ENCODE data around the gene HGFAC. TPM values are rescaled to one million over a fixed set of nuclear protein-coding genes. Genes with fewer than 3 reads are reported as not detected.
"Not testable (repeated sequence)": the region's sequence is repeated elsewhere in the genome, so short reads cannot be mapped to it uniquely, and the experiment has no call there.

HGFAC gene
- total and polyA plus RNA-seq, 2 donors: 0.46 to 0.48 TPM

DNA sequence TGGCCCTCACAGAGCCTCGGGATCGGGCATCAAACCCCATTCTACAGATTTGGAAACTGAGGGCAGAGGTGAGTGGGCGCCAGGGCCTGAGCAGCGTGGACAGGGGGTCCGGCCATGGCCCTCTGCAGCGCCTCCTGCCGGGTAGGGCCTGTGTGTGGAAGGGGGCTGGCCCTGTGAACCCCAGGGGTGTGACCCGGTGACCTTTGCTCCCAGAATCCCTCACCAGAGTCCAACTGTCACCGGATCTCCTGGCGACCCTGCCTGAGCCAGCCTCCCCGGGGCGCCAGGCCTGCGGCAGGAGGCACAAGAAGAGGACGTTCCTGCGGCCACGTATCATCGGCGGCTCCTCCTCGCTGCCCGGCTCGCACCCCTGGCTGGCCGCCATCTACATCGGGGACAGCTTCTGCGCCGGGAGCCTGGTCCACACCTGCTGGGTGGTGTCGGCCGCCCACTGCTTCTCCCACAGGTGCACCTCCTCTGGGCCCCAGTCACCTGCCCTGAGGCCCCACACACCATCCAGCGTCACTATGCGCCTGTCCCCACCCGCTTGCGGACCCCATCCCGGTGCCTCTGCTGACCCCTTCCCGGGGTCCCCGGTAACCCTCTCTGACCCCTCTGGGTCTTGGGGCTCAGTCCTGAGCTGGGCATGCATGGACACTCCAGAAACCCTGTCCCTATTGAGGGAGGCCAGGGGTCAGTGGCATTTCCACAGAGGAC lies 4.2 kb downstream of the HGFAC start:
- Histone ChIP-seq H3K27ac (ENCODE audit: low read depth) (no peak overlapping the region), H3K36me3 (ENCODE audit: insufficient read depth) (no peaks in the 10 kb centered on the region), H3K4me3 (ENCODE audit: low read depth, low read length) (no peak overlapping the region), H3K4me1 (ENCODE audit: insufficient read depth) (no peaks in the 10 kb centered on the region)
- DNase-seq (ENCODE audit: extremely low spot score): no peak
- 94% methylated on average over 34 of the region's 34 CpGs for WGBS

DNA sequence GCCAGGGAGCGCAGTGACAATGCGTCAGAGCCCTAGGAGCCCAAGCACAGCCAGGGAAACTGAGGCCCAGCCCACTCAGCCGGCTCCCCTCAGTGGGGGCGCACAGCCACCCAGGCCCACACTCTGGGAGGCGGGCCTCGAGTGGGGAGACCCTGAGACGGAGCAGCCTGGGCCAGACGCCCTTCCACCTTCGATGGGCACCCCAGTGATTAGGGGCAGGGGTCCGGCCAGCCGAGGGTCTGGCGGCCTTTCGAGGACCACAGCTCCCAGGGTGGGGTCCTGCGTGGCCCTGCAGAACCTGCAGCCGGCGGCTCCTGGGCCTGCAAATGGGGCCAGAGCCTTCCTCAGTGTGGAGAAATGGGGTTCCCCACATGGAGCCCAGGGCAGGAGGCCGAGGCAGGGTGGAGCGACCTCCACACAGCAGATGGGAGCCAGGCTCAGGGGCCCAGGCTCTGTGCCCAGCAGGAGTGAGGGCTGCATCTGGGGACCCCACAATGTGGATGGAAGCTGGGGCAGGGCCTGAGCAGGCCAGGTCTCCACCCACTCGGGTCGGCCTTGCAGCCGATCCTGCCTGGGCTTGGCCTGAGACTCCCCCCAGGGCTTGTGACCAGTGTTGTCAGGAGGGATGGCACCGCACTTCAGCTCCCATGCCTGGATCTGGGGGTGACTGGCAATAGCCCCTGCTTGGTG lies 5.0 kb downstream of the HGFAC start:
- WGBS: 93% methylated on average over 22 of the region's 22 CpGs
- no peak overlapping the region for H3K27ac ChIP-seq (ENCODE audit: low read depth)
- no peak overlapping the region for H3K4me3 ChIP-seq (ENCODE audit: low read depth, low read length)
- DNase-seq (ENCODE audit: extremely low spot score): no peak
- no peaks in the 10 kb centered on the region for H3K36me3 ChIP-seq (ENCODE audit: insufficient read depth)
- no peaks in the 10 kb centered on the region for H3K4me1 ChIP-seq (ENCODE audit: insufficient read depth)

DNA sequence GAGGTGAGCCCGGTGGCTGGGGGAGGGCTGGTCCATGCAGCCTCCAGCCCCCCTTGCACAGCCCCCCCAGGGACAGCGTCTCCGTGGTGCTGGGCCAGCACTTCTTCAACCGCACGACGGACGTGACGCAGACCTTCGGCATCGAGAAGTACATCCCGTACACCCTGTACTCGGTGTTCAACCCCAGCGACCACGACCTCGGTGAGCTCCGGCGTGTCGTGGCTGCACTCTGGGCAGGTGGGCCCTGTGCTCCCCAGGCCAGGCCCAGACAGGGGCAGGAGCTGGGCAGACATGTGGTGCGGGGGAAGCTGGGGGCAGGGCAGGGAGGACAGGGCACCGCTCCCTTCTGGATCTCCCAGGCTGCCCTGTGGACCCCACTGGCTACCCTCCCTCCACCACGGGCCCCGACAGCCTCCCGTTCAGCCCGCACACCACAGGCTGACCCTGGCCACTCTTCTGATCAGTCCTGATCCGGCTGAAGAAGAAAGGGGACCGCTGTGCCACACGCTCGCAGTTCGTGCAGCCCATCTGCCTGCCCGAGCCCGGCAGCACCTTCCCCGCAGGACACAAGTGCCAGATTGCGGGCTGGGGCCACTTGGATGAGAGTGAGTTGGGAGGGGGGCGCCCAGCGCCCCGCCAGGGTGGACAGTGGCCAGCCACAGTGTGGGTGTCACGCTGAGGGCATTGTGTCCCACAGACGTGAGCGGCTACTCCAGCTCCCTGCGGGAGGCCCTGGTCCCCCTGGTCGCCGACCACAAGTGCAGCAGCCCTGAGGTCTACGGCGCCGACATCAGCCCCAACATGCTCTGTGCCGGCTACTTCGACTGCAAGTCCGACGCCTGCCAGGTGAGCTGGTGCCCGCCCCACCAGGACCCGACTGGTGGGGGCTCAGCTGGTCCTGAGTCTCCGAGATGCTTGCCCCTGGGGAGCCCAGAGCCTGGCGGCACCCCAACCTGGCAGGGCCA lies 5.9 kb downstream of the HGFAC start:
- Histone ChIP-seq H3K27ac (ENCODE audit: low read depth) (no peak overlapping the region), H3K4me3 (ENCODE audit: low read depth, low read length) (no peak overlapping the region), H3K4me1 (ENCODE audit: insufficient read depth) (no peaks in the 10 kb centered on the region), H3K36me3 (ENCODE audit: insufficient read depth) (no peaks in the 10 kb centered on the region)
- WGBS: 95% methylated on average over 53 of the region's 53 CpGs
- no peak for DNase-seq (ENCODE audit: extremely low spot score)

DNA sequence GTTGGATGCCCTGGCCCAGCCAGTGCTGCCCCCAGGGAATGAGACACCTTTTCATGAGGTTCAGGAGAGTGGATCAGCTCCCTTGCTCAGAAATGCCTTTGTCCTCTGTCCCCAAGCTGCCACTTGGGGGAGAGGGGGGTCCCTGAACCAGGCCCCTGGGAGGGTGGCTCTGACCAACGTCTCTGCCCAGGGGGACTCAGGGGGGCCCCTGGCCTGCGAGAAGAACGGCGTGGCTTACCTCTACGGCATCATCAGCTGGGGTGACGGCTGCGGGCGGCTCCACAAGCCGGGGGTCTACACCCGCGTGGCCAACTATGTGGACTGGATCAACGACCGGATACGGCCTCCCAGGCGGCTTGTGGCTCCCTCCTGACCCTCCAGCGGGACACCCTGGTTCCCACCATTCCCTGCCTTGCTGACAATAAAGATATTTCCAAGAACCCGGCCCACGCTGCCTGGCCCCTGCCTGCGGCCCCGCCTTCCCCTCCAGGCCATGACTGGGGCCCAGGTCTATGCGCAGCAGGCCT lies 7.3 kb downstream of the HGFAC start:
- Histone ChIP-seq H3K27ac (ENCODE audit: low read depth) (no peak overlapping the region), H3K4me1 (ENCODE audit: insufficient read depth) (no peaks in the 10 kb centered on the region), H3K4me3 (ENCODE audit: low read depth, low read length) (no peak overlapping the region), H3K36me3 (ENCODE audit: insufficient read depth) (no peaks in the 10 kb centered on the region)
- WGBS: 93% methylated on average over 21 of the region's 21 CpGs
- DNase-seq (ENCODE audit: extremely low spot score): no peak

DNA sequence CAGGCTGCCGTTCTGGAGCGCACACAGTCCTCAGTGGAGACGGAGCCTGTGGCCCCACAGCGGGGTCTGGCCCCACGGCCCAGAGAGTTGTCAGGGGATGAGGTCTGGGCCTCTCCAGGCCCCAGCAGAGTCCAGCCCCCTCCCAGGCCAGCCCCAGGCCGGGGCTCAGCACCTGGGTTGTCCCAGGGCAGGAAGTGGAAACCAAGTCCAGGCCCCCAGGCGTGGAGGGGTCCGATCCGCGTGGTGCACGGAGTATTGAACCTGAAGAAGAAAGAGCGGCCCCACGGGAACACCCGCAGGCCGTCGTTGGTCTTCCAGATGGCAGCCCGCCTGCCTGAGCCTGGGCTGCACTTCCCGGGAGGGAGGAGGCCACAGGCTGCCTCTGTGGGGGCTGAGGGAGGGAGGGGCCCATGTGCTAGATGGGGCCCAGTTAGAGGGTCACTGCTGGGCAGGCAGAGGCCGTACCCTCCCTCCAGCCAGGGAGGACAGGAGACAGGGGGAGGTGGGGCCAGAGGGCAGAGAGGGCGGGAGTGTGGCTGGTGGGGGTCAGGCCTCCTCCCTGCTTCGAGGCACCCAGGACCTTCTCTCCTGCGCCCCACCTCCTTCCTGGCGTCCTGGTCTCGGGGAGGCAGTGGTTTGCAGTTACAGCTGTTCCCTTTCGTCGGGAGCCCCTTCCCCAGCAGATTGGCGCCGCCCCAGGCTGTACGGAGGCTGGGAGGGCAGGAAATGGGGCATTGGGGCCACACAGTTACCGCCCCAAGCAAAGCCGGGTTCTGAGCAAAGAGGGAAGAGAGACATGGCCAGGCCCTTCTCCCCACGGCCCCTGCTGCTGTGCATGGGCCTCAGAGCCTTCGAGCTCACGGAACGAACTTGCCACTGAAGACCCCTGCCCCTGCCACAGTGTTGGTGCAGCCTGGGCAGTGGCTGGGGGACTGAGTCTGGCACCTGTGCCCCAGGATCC lies 8.1 kb downstream of the HGFAC start:
- Histone ChIP-seq H3K4me1 (ENCODE audit: insufficient read depth) (no peaks in the 10 kb centered on the region), H3K36me3 (ENCODE audit: insufficient read depth) (no peaks in the 10 kb centered on the region), H3K4me3 (ENCODE audit: low read depth, low read length) (no peak overlapping the region), H3K27ac (ENCODE audit: low read depth) (no peak overlapping the region)
- DNase-seq (ENCODE audit: extremely low spot score): no peak
- WGBS: 74% methylated on average over 35 of the region's 35 CpGs

DNA sequence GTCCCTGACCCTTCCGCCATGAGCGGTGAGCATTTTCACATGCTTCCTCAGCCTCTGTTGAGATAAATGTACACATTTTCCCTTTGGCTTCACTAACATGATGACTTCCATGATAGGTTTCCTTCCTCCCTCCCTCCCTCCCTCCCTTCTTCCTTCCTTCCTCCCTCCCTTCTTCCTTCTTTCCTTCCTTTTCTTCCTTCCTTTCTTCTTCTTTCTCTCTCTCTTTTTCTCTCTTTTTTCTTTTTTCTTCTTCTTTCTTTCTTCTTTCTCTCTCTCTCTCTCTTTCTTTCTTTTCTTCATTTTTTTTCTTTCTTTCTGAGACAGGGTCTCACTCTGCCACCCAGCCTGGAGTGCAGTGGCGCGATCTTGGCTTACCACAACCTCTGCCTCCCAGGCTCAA lies 8.9 kb downstream of the HGFAC start:
- H3K4me1 ChIP-seq (ENCODE audit: insufficient read depth): no peaks in the 10 kb centered on the region
- DNase-seq (ENCODE audit: extremely low spot score): no peak
- no peak overlapping the region for H3K4me3 ChIP-seq (ENCODE audit: low read depth, low read length)
- WGBS: 97% methylated on average over 4 of the region's 4 CpGs
- no peaks in the 10 kb centered on the region for H3K36me3 ChIP-seq (ENCODE audit: insufficient read depth)
- H3K27ac ChIP-seq (ENCODE audit: low read depth): no peak overlapping the region

DNA sequence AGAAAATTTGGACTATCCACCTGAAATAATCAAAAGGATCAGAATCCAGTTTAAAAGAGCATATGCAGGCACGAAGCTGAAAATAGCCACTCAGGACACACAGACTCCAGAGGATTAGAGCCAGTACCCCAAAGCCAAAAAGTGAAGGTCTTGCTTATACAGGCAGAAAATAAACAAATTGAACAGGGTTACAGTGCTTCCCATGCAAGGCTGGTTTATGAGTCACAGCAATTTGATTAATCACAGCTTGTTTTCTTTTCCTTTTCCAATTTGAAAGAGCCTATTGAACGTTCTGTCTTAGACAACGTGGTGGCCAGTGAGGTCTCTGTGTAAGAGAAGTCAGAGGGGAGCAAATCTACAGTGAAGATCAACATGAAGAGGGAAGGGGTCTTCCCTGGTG lies 10.2 kb downstream of the HGFAC start:
- Histone ChIP-seq H3K27ac (ENCODE audit: low read depth) (peak overlapping the region; percentile 40), H3K4me1 (ENCODE audit: insufficient read depth) (no peaks in the 10 kb centered on the region), H3K36me3 (ENCODE audit: insufficient read depth) (no peaks in the 10 kb centered on the region), H3K4me3 (ENCODE audit: low read depth, low read length) (no peak overlapping the region)
- DNase-seq (ENCODE audit: extremely low spot score): no peak
- 28% methylated on average over 3 of the region's 3 CpGs for WGBS

DNA sequence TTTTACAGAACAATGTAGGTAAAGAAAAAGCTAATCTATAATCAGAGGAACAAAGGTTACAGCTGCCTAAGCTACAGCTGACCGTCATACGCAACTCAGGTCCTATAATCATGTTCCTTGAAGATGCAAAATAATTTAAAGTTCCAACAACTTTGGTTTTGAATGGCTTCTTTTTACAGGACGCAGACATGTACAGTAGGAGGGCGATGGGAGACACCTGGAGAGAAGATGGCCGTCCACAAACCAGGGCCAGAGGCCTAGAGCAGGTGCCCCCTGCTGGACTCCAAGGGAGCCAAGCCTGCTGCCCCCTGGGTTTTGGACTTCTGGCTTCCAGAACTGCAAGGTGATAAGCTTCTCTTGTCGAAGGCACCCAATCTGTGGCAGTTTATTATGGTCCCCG lies 10.6 kb downstream of the HGFAC start:
- no peak for DNase-seq (ENCODE audit: extremely low spot score)
- no peaks in the 10 kb centered on the region for H3K4me1 ChIP-seq (ENCODE audit: insufficient read depth)
- H3K4me3 ChIP-seq (ENCODE audit: low read depth, low read length): no peak overlapping the region
- WGBS: 67% methylated on average over 7 of the region's 7 CpGs
- peak overlapping the region; percentile 40 for H3K27ac ChIP-seq (ENCODE audit: low read depth)
- H3K36me3 ChIP-seq (ENCODE audit: insufficient read depth): no peaks in the 10 kb centered on the region

DNA sequence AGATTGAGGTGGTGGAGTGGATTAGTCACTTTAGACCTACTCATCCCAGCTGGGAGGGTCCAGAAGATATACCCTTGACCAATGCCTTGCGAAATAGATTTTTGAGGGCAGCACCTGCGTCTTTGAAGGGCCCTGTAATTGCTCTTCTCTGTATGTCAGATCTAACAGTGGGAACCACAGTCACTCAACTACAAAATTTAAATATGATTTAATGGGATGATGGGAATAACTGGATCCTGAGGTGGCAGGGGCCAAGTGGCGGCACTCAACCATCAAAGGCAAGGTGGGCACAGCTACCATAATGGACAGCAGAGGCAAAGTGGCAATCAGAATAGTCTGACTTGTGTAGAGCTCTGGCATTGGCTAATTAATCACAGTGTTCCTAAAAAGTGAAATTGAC lies 13.8 kb downstream of the HGFAC start:
- H3K27ac ChIP-seq (ENCODE audit: low read depth); H3K36me3 ChIP-seq (ENCODE audit: insufficient read depth); H3K4me1 ChIP-seq (ENCODE audit: insufficient read depth); H3K4me3 ChIP-seq (ENCODE audit: low read depth, low read length); DNase-seq (ENCODE audit: extremely low spot score): not testable (repeated sequence)
- 88% methylated on average over 3 of the region's 3 CpGs for WGBS

DNA sequence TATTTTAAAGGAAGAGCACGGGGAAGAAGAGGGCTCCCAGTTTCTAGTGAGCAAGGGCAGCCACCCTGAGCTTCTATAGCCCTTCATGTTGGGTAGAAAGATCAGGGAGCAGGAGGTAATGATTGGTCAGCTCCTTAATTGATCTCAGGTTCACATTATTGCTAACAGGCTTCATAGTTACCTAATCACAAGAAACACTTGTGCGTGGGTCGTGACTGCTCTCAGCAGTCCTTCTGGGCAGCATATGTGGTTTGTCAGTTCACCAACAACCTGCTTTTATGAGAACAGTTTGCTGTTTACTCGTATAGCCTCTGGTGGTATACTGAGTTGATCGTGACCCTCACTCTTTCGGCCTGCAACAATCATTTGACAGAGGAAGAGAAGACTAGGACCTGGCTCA lies 16.6 kb downstream of the HGFAC start:
- 75% methylated on average over 6 of the region's 6 CpGs for WGBS
- no peak overlapping the region for H3K27ac ChIP-seq (ENCODE audit: low read depth)
- H3K4me1 ChIP-seq (ENCODE audit: insufficient read depth): no peaks in the 10 kb centered on the region
- no peak for DNase-seq (ENCODE audit: extremely low spot score)
- H3K36me3 ChIP-seq (ENCODE audit: insufficient read depth): no peaks in the 10 kb centered on the region
- H3K4me3 ChIP-seq (ENCODE audit: low read depth, low read length): no peak overlapping the region

DNA sequence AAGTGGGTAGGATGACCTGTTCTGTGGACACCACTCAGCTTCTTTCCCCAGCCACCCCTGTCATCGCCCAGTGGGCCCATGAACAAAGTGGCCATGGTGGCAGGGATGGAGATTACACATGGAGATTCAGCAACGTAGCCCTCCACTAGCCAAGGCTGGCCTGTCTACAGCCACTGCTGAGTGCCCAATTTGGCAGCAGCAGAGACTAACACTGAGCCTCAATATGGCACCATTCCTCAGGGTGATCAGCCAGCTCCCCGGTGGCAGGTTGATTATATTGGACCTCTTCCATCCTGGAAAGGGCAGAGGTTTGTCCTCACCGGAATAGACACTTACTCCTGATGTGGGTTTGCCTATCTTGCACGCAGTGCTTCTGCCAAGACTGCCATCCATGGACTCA lies 17.4 kb downstream of the HGFAC start:
- 95% methylated on average over 5 of the region's 5 CpGs for WGBS
- H3K27ac ChIP-seq (ENCODE audit: low read depth); DNase-seq (ENCODE audit: extremely low spot score); H3K36me3 ChIP-seq (ENCODE audit: insufficient read depth); H3K4me3 ChIP-seq (ENCODE audit: low read depth, low read length); H3K4me1 ChIP-seq (ENCODE audit: insufficient read depth): not testable (repeated sequence)

DNA sequence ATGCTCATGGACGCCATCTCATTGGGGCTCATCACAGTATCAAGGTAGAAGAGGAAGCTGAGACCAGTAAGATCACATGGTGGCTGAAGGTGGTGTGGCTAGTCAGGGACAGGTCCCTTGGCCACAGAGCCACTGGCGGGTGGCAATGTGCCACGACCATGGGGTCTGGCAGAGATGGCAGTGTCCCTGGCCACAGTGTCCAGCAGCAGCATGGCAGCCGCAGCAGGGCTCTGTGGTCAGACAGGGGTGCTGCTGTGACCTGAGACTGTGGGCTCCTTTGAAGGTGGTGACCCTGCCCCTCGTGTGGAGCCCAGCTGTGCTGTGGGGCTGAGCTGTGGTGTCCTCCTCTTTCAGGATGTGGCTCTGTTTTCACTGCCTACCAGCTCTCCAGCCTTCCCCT lies 19.2 kb downstream of the HGFAC start:
- WGBS: 93% methylated on average over 5 of the region's 5 CpGs
- H3K27ac ChIP-seq (ENCODE audit: low read depth): no peak overlapping the region
- no peaks in the 10 kb centered on the region for H3K36me3 ChIP-seq (ENCODE audit: insufficient read depth)
- no peaks in the 10 kb centered on the region for H3K4me1 ChIP-seq (ENCODE audit: insufficient read depth)
- no peak for DNase-seq (ENCODE audit: extremely low spot score)
- H3K4me3 ChIP-seq (ENCODE audit: low read depth, low read length): no peak overlapping the region

Data from urinary bladder (tissue), 4 donors.